GM19099 (cell line): ENCODE results near the gene SEPTIN10.

Experiments used
- POLR2A ChIP-seq: IDR thresholded peaks from 3 replicates; pipeline ENCODE4 v1.6.1; 2011; ENCODE audit warnings: low read depth; ENCODE audit not compliant: insufficient read length; ENCODE audit errors: extremely low read depth

Gene SEPTIN10

DNA sequence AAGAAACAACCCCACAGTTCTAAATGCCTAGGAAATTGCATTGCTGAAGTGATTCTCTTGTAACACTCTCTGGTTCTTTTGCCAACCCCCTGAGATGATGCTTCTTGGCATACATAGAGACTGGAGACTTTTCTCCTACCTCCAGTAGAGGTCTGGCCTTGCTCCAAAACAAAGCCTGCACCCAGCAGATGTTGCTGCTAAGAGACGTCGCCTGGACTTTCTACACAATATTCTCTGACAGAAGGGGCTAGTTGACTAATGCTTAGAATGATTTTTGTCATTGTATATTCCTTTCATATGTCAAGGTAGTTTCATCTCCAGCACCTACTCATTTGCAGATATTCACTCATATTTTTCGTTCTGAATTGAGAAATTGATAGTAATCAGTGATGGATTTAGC, 25.0 kb upstream of the SEPTIN10 start:
- no peak for TF ChIP-seq POLR2A

DNA sequence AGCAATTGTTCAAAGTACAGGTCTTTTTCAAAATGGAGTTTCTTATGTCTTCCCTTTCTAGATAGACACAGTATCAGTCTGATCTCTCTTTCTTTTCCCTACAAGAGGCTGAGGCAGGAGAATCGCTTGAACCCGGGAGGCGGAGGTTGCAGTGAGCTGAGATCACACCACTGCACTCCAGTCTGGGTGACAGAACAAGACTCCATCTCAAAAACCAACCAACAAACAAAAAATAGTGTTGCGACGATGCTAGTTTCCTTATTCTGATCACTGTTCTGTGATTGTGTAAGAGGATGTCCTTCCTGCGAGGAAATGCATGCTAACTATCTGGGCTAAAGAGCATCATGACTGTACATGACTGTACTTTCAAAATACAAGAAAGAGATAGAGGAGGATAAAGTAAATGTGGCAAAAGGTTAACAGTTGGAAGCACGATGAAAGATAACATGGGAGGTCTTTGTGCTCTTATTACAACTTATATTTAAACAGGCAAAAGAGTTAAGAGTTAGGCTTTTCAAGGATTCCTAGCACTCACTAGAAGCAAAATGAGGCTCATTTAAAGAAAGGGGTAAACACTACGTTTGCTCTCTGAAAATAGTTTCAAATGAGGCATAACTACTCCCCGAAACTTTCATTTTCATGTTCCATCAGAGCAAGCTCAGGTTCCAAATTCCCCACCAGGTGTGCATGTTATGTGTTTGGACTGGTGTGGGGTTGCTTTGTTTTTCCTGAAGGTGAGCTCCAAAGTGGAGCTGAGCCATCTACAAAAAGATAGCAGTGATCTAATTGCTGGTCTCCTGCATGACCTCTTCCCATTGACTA, 24.2 kb upstream of the SEPTIN10 start:
- no peak for TF ChIP-seq POLR2A

DNA sequence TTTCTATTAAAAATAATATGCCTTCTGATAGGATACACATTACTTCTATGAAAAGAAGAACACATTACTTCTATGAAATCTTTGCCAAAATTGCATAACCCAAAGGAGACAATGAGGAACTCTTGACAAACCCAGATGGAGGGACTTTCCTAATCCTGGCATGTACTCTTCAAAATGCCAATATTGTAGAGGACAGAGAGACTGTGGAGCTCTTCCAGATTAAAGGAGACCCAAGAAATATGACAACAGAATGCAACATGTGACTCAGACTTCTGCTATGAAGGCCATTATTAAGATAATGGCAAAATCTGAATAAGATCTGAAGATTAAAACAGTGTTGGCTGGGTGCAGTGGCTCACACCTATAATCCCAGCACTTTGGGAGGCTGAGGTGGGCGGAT, 22.6 kb upstream of the SEPTIN10 start:
- TF ChIP-seq POLR2A = no peak

DNA sequence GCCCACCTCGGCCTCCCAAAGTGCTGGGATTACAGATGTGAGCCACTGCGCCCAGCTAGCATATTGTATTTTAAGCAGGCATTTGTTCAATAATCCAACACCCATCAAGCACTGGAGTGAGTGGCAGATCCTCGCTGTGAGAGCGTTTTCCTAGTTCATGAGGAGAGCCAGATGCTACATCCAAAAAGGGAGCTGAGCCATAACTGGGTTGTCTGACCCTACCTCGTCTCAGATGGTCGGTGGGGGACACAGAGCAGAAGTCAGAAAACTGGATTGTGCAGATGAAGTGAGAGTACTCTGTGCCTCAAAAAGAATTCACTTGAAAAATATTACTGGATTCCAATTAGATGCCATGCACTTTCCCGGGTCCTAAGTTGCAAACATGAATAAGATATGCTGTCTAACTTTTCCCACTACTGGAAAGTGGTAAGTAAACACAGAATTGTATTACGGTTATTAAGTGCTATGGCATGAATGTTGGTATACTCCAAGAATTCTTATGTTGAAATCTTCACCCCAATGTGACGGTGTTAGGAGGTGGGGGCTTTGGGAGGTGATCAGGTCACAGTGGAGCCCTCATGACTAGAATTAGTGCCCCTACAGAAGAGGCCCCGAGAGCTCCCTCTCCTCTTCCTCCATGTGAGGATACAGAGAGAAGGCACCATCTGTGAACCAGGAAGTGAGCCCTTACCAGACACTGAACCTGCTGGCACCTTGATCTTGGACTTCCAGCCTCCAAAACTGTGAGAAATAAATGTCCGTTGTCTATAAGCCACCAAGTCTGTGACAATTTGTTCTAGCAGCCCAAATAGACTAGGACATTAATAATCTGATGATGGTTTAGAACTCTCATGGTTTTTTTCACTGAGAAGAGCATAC, 21.9 kb upstream of the SEPTIN10 start:
- no peak for TF ChIP-seq POLR2A

DNA sequence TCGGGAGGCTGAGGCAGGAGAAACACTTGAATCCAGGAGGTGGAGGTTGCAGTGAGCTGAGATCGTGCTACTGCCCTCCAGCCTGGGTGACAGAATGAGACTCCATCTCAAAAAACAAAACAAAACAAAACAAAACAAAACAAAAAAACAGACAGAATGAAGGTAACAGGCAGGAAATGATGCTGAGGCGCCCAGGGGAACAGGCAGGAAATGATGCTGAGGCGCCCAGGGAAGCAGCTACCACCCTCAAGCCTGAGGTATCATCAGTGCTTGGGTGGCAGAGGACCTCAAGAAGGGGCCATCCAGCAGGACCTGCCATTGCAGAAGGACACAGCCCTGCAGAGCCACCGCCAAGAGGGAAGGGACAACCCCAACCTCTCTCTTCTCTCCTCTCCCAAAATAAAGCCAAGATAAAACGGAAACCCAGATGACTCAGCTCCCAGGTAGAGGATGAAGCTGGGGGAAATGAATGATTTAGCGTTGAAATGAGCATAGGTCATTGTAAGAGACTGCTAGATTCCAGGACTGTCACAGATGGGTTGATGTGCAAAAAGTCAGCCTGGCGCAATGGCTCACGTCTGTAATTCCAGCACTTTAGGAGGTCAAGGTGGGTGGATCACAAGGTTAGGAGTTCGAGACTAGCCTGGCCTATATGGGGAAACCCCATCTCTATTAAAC, 19.7 kb upstream of the SEPTIN10 start:
- no peak for TF ChIP-seq POLR2A

DNA sequence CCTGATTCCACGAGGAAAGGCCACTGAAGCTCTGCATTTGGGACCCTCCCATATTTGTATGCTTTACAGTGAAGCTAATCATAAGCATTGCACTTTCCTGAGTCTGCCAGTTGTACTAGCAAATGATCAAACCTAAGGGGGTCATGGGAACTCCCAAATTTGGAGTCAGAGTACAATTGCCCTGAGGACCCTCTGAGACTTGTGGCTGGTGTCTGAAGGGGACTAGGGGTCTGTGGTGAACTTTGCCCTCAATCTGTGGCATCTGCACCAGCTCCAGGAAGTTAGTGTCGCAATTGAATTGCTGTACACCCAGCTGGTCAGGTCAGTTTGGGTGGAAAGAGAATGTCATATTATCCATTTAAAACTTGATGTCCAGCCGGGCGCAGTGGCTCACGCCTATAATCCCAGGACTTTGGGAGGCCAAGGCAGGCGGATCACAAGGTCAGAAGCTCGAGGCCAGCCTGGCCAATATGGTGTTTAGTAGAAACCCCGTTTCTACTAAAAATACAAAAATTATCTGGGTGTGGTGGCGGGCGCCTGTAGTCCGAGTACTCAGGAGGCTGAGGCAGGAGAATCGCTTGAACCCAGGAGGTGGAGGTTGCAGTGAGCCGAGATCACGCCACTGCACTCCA, 18.5 kb upstream of the SEPTIN10 start:
- no peak for TF ChIP-seq POLR2A

DNA sequence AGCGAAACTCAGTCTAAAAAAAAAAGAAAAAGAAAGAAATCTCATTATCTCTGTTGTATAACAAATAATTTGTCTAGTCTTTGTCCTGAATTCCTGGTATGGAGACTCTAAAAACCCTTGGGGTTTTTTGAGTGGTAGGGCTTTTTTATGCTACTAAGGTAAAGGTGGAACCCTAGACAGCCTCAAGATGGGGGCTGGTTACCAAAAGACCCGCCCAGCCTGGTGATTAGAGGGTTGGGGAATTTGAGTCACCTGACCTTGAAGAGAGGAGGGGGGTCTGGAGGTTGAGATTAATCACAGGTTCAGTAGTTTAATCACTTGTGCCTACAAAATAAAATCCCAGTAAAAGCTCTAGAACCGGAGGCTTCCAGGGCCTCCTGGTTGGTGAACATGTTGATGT, 18.0 kb upstream of the SEPTIN10 start:
- TF ChIP-seq POLR2A = no peak

DNA sequence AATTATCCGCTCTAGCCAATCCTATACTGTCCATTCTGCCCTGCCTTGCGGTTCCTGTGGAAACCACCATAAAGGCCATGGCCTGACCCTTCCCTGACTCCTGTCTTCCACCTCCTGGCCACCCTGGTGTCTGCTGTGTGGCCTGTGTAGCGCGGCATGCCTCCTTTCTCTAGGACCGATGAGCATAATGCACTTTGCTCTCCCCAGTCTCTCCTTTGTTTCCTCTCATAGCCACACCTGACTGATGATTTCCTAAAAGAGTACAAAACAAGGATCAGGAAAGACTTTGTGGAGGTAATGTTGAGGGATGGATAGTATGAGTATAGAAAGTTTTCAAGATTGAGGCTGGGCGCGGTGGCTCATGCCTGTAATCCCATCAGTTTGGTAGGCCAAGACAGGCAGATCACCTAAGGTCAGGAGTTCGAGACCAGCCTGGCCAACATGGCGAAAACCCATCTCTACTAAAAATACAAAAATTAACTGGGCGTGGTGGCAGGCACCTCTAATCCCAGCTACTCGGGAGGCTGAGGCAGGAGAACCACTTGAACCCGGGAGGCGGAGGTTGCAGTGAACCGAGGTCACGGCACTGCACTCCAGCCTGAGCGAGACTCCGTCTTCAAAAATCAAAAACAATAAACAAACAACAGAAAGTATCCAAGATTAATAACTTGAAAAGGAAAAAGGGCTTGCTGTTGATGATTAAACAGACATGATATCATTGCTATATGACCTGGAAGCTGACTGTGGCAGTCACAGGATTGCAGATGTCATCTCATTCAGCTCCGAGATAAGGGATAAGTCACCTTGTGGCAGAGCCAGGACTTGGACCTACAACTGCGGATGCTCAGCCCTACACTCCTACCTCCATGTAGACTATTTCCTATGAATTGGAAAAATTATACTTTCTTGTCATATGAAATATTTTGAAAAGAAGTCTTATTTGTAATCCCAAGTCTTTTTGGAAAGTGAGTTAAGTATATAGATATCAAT, 17.0 kb upstream of the SEPTIN10 start:
- TF ChIP-seq POLR2A = no peak

DNA sequence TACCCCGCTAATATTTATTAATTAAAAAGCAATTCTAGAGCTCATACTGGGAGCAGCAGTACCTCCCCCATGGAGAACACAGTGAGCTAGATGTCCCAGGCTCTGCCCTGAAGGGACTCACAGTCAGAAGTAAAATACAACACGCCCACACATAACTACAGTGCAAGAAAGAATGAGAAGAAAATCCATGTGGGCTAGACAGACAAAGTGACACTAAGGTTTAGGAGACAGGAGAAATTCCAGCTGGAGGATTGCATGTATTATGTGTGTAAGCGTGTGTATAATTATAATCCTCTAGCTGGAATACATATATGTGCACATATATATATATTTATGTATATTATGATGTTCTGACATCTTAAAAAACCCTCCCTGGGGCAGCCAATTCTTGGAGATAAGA, 16.1 kb upstream of the SEPTIN10 start:
- TF ChIP-seq POLR2A = no peak

DNA sequence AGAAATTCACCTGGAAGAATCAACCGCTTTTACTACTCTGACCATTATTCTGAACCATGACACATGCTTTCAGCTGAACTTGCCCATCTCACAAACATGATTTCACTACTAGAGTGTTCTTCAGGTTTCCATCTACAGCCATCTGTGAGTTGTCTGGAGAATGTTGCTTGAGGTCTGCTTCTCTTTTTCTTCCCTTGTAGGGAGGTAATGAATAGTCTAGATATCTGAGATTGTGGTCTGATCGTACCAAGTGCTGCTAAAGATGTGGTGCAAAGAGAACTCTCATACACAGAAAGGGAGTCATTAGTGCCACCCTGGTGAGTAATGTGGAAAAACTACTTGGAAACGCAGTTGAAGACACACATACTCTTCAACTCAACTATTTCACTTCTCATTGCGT, 10.6 kb upstream of the SEPTIN10 start:
- no peak for TF ChIP-seq POLR2A

DNA sequence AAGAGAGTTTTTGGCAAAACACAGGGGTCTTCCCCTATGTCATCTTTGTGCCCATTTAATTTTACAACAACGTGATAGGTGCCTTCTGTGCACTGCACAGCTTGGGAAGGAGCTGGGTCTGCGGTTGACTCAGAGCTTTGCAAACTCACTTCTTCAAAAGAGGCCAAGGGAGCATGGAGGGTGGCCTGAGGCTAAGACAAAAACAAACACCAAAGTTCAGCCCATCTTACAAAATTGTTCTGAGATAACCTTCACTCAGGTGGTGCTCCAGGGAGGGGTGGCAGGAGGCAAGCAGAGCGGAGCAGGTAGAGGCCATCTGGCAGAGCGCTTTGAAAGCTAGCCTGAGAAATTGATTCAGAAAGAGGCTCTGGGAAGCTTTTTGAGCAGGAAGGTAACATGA, 10.2 kb upstream of the SEPTIN10 start:
- no peak for TF ChIP-seq POLR2A

DNA sequence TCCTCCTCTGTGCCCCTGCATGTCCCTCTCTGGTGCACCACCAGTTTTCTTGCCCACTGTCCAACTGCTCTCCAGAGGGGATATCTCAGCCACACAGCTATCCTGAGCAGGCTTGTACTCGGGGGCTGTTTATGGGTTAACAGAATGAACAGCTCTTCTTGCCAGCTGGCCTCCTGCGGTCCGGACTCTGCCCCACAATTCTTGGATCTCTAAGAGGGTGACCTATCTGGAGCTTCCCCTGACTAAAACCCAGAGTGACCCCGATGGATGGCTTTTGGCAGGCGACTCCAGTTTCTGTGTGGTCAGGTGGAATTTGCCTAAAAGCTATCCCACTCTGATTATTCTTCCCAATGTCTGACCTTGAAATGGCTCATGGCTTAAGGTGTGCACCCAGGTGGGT, 9.5 kb upstream of the SEPTIN10 start:
- TF ChIP-seq POLR2A = no peak

DNA sequence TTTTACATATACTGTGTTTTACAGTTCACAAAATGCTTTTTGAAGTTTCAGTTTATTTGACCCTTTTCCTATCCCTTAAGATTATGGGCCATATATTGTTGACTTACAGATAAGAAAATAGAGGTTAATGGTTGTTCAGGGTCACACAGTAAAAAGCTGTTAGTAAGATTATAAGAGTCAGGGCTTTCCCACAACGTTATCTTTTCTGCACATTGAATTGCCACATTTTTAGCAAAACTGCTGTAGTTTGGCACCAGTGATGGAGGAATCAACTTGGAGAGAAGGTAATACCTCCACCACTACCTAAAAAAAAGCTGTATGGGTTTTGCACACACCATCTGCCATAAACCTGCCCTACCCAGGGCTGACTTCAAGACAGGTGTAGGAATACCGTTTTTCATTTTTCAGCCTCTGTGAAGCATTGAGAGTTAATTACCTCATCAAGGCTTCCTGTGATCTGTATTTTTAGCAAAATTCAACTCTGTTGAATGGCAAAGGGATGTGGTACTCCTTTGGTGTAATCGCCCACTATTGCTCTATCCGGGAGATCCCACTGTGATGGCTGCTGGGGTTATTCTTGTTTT, 5.4 kb upstream of the SEPTIN10 start:
- no peak for TF ChIP-seq POLR2A

DNA sequence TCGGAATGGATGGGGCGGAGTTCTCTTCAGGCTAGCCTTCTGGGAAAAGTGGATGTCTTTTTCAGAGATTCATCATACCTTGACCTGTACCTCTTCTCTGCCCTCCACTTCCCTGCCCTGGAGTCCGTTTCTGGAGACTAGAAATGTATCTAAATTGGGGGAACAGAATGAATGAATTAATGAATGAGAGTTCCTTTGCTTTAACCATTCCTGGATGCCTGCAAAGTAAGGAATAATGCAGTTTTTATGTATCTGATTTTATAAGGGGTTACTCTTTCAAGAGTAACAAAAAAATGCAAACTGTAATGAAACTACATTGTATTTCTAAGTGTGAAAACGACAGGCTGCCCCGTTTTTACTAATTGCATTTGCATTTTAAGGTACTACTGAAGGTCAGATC, 2.4 kb upstream of the SEPTIN10 start:
- no peak for TF ChIP-seq POLR2A

DNA sequence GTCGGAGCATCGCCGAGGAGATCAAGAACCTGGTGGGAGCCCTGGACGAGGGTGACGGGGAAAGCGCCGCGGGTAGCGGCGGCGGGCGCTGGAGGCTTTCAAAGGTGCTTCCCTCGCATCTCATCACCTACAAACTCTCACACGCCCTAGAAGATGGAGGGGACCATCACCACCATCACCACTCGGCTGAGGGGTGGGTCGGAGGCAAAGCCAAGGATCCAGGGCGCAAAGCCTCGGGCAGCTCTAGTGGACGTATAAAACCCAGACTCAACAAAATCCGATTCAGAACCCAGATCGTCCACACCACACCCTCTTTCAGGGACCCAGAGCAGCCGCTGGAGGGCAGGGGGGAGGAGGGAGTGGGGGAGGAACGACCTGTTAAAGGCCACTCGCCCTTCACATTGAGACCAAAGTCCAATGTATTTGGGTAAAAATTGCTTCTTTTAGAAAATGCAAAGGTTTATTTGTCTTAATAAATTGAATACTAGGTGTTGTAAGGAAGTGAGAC, 1.9 kb upstream of the SEPTIN10 start:
- TF ChIP-seq POLR2A = no peak
